A549 (cell line): ENCODE results near the gene AK3. TPM values are rescaled to one million over a fixed set of nuclear protein-coding genes. Genes with fewer than 3 reads are reported as not detected.

Experiments
- ATAC-seq, 2 experiments: fragments of 200-7000 bp in 1 of 2; fragments of >200 bp in 1 of 2; cut with Nextera tagmentation in 1 of 2; cut with Tn5 transposase in 1 of 2; 3 replicates each; pipeline versions ENCODE4 v1.8.0 to v1.9.1; 2018 to 2020; ENCODE audit warnings: mild to moderate bottlenecking in 1 of 2, moderate library complexity in 1 of 2
- CTCF ChIA-PET: fragments of 300-600 bp; sonication (Branson Sonifier 250); formaldehyde crosslinking; extraction: SDS; loops from one replicate; lab custom pipeline; 2021; ENCODE audit warnings: antibody characterized with exemption, inconsistent platforms; lab: Yijun Ruan, JAX
- POLR2A ChIA-PET: fragments of 350-600 bp; formaldehyde crosslinking; extraction: SDS; loops from one replicate; lab custom pipeline; 2021; ENCODE audit warnings: antibody characterized with exemption, inconsistent platforms; lab: Yijun Ruan, JAX
- DNase-seq, 2 experiments: peaks; one replicate each; pipeline versions ENCODE4 v3.0.0 to v3.0.0-alpha.2; 2011 to 2016; ENCODE audit warnings: low read depth in 1 of 2, low spot score in 1 of 2
- FAIRE-seq: peaks from 2 replicates; lab custom pipeline; 2011; peaks lifted over from hg19 to GRCh38; lab: Jason Lieb, UNC
- H3K27ac ChIP-seq, 2 experiments: fragments of >200 bp; sonication (Bioruptor Twin); formaldehyde crosslinking; 3 replicates each; pipeline ENCODE4 v1.5.1; 2016 to 2017
- H3K4me1 ChIP-seq: fragments of >200 bp; sonication (Bioruptor Twin); formaldehyde crosslinking; 3 replicates; pipeline ENCODE4 v1.6.1; 2016
- H3K4me2 ChIP-seq: fragments of >200 bp; sonication (Bioruptor Twin); formaldehyde crosslinking; 3 replicates; pipeline ENCODE4 v1.6.1; 2016
- H3K4me3 ChIP-seq: fragments of >200 bp; sonication (Bioruptor Twin); formaldehyde crosslinking; 3 replicates; pipeline ENCODE4 v1.5.1; 2016
- H3K9me3 ChIP-seq: fragments of >200 bp; sonication (Bioruptor Twin); formaldehyde crosslinking; 3 replicates; pipeline ENCODE4 v1.6.1; 2016
- BCL3 ChIP-seq: fragments of >200 bp; sonication (Bioruptor Twin); formaldehyde crosslinking; IDR thresholded peaks from 3 replicates; pipeline ENCODE4 v1.6.1; 2016
- CBX2 ChIP-seq: fragments of 200-600 bp; sonication (generic); IDR thresholded peaks from 2 replicates; pipeline ENCODE4 v1.6.1; 2016; ENCODE audit warnings: low read depth, mild to moderate bottlenecking, borderline replicate concordance
- CBX8 ChIP-seq: fragments of 200-600 bp; sonication (generic); IDR thresholded peaks from 2 replicates; pipeline ENCODE4 v1.6.1; 2016
- CHD2 ChIP-seq: fragments of 150-350 bp; IDR thresholded peaks from 2 replicates; pipeline ENCODE4 v1.6.1; 2014; ENCODE audit warnings: low read length; ENCODE audit not compliant: partially characterized antibody
- CTCF ChIP-seq: fragments of >200 bp; sonication (Bioruptor Twin); formaldehyde crosslinking; IDR thresholded peaks from 3 replicates; pipeline ENCODE4 v1.5.1; 2016
- EHMT2 ChIP-seq: fragments of 200-600 bp; sonication (generic); IDR thresholded peaks from 2 replicates; pipeline ENCODE4 v1.6.1; 2016; ENCODE audit warnings: antibody characterized with exemption, low read depth, mild to moderate bottlenecking, moderate library complexity
- EP300 ChIP-seq, 2 experiments: fragments of >200 bp; sonication (Bioruptor Twin); formaldehyde crosslinking; IDR thresholded peaks; 2 replicates in 1 of 2; 3 replicates in 1 of 2; pipeline ENCODE4 v1.6.1; 2016 to 2017
- ESRRA ChIP-seq: fragments of 150-350 bp; IDR thresholded peaks from 2 replicates; pipeline ENCODE4 v1.6.1; 2014; ENCODE audit warnings: mild to moderate bottlenecking, low read length, borderline replicate concordance
- FOXS1 ChIP-seq: fragments of 250-450 bp; sonication (Bioruptor Pico); IDR thresholded peaks from 2 replicates; pipeline ENCODE4 v1.5.0; 2020; ENCODE audit warnings: mild to moderate bottlenecking, moderate library complexity
- GATA3 ChIP-seq: IDR thresholded peaks from 2 replicates; pipeline ENCODE4 v1.6.1; 2012; ENCODE audit warnings: borderline replicate concordance
- HDAC2 ChIP-seq: fragments of 200-600 bp; sonication (generic); IDR thresholded peaks from 2 replicates; pipeline ENCODE4 v1.6.1; 2016
- HES2 ChIP-seq: fragments of >200 bp; sonication (Bioruptor Twin); formaldehyde crosslinking; IDR thresholded peaks from 2 replicates; pipeline ENCODE4 v1.6.1; 2016
- HEYL ChIP-seq: fragments of 250-450 bp; sonication (Bioruptor Pico); IDR thresholded peaks from 2 replicates; pipeline ENCODE4 v1.8.0; 2021; ENCODE audit warnings: mild to moderate bottlenecking, moderate library complexity
- HOXB13 ChIP-seq: fragments of 250-450 bp; sonication (Bioruptor Pico); IDR thresholded peaks from 2 replicates; pipeline ENCODE4 v1.5.0; 2020; ENCODE audit warnings: low read depth, mild to moderate bottlenecking, moderate library complexity
- HOXB5 ChIP-seq: fragments of 250-450 bp; sonication (Bioruptor Pico); IDR thresholded peaks from 2 replicates; pipeline ENCODE4 v1.5.0; 2020; ENCODE audit warnings: mild to moderate bottlenecking, moderate library complexity
- KDM1A ChIP-seq: fragments of 200-600 bp; sonication (generic); IDR thresholded peaks from 2 replicates; pipeline ENCODE4 v1.6.1; 2016; ENCODE audit warnings: low read depth, mild to moderate bottlenecking
- MAZ ChIP-seq: fragments of 150-350 bp; IDR thresholded peaks from 2 replicates; pipeline ENCODE4 v1.6.1; 2014; ENCODE audit warnings: antibody characterized with exemption, low read depth, low read length, borderline replicate concordance
- NFE2L2 ChIP-seq: fragments of 150-350 bp; conservative IDR thresholded peaks from 2 replicates; pipeline ENCODE4 v1.6.1; 2014; ENCODE audit warnings: low read length
- NPAS2 ChIP-seq: fragments of 250-450 bp; sonication (Bioruptor Pico); IDR thresholded peaks from 2 replicates; pipeline ENCODE4 v1.8.0; 2022; ENCODE audit warnings: mild to moderate bottlenecking, moderate library complexity, borderline replicate concordance
- NR3C1 ChIP-seq: fragments of >200 bp; sonication (Bioruptor Twin); formaldehyde crosslinking; IDR thresholded peaks from 3 replicates; pipeline ENCODE4 v1.6.1; 2017
- PBX3 ChIP-seq: IDR thresholded peaks from 2 replicates; pipeline ENCODE4 v1.6.1; 2012
- PHF8 ChIP-seq: fragments of 200-600 bp; sonication (generic); IDR thresholded peaks from 2 replicates; pipeline ENCODE4 v1.6.1; 2016; ENCODE audit warnings: low read depth, mild to moderate bottlenecking, antibody characterized with exemption, moderate library complexity, borderline replicate concordance
- POLR2A ChIP-seq: IDR thresholded peaks from 2 replicates; pipeline ENCODE4 v1.6.1; 2012; ENCODE audit warnings: mild to moderate bottlenecking, low read length
- RCOR1 ChIP-seq: fragments of 150-350 bp; IDR thresholded peaks from 2 replicates; pipeline ENCODE4 v1.6.1; 2014; ENCODE audit warnings: antibody characterized with exemption, low read length, low read depth
- RFX5 ChIP-seq: fragments of 450-650 bp; IDR thresholded peaks from 2 replicates; pipeline ENCODE4 v1.7.1; 2014; ENCODE audit warnings: antibody characterized with exemption, mild to moderate bottlenecking, moderate library complexity
- RNF2 ChIP-seq: fragments of 200-600 bp; sonication (generic); IDR thresholded peaks from 2 replicates; pipeline ENCODE4 v1.6.1; 2016; ENCODE audit warnings: low read depth, mild to moderate bottlenecking, antibody characterized with exemption, moderate library complexity, borderline replicate concordance
- SMC3 ChIP-seq: fragments of >200 bp; sonication (Bioruptor Twin); formaldehyde crosslinking; IDR thresholded peaks from 3 replicates; pipeline ENCODE4 v1.6.1; 2018; ENCODE audit warnings: inconsistent platforms
- TFCP2L1 ChIP-seq: fragments of 250-450 bp; sonication (Bioruptor Pico); IDR thresholded peaks from 2 replicates; pipeline ENCODE4 v1.5.0; 2021; ENCODE audit warnings: mild to moderate bottlenecking
- USF2 ChIP-seq: fragments of 450-650 bp; IDR thresholded peaks from 2 replicates; pipeline ENCODE4 v1.6.1; 2014; ENCODE audit warnings: antibody characterized with exemption
- ZNF302 ChIP-seq: fragments of 250-450 bp; sonication (Bioruptor Pico); IDR thresholded peaks from 2 replicates; pipeline ENCODE4 v1.9.0; 2021; ENCODE audit warnings: inconsistent platforms, mild to moderate bottlenecking, moderate library complexity
- WGBS: methylation state at CpG from one replicate; pipeline ENCODE4 v1.1.6; 2017; ENCODE audit errors: missing lambda C conversion rate; 5-methylcytosine and 5-hydroxymethylcytosine counted together
- polyA plus RNA-seq, 4 experiments: library from polyadenylated mRNA; depleted of rRNA in 3 of 4; stranded (reverse); fragments of >200 nt; fragmentation: RNase III in 1 of 4; extraction: RNeasy Plus Mini Kit Qiagen cat#74134 plus additional on column Dnase treatment in 1 of 4; gene quantifications; 2 replicates in 3 of 4; 3 replicates in 1 of 4; pipeline ENCODE4 v1.2.3, GENCODE V29; 2011 to 2017
- TF ChIP-seq, protein P1 (sequence below): fragments of 150-350 bp; IDR thresholded peaks from 2 replicates; pipeline ENCODE4 v1.6.1; 2014; ENCODE audit warnings: low read depth, mild to moderate bottlenecking, low read length
- TF ChIP-seq, protein P2 (sequence below): IDR thresholded peaks from 2 replicates; pipeline ENCODE4 v1.6.1; 2012
- TF ChIP-seq, protein P3 (sequence below): fragments of 250-450 bp; sonication (Bioruptor Pico); IDR thresholded peaks from 2 replicates; pipeline ENCODE4 v1.5.0; 2021; ENCODE audit warnings: mild to moderate bottlenecking, moderate library complexity, borderline replicate concordance

AK3 gene
- polyA plus RNA-seq, 2 of the 4 experiments (the other 2 are of a cell fraction) = 51.0 to 83.0 TPM

DNA sequence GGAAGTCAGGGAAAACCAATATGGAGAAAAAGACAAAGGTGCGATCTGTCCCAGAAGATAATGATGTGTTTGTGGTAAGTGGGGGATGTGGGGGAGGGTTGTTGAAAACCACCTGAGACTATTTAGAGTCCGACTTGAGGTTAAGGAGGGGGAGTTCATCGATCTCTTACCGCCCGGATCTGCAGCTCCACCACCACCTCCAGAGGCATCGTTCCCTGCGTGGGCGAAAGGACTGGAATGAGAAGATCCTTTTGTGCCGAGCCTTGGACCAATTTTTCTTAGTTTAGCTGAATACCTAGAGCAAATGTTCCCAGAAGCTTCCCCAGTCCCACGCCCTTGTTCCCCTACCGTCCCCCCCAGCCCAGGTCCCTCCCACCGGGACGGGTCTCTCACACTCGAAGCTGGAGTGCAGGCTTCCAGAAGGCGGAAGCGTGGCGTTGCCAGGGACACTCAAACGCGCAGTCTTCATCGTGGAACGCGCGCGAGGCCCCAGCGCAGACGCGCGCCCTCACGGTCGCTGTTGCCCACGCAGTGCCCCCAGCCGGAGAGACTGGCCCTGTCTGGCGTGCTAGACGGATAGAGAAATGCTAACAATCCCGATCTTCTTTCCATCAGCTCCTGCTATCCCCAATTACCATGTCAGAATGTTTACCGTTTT lies 74.8 kb downstream of the AK3 start, which contains the start of gene SPATA6L:
SPATA6L (minus strand) TSS at position 439 of the 658 bp plus-strand sequence; CDS start at position 209, 230 bp downstream.
- ChIA-PET POLR2A (interaction anchor here (0.6 to 3.8 kb wide), 7 partner anchors 10 to 319 kb away, joined by 3 to 37 read pairs (median 4); partner anchors contain the start of genes AK3, CDC37L1 and JAK2), CTCF (interaction anchor here (0.9 to 5.5 kb wide), 7 partner anchors 10 to 300 kb away, joined by 3 to 37 read pairs (median 4); partner anchors contain the start of gene AK3)
- peak within 1 kb of the TSS; percentile 98 for H3K4me2 ChIP-seq
- H3K9me3 ChIP-seq = no peaks in the 10 kb centered on the region
- H3K27ac ChIP-seq = peak within 1 kb of the TSS; percentile 75 to 87
- WGBS = 1% methylated on average over 21 of the region's 36 CpGs
- peaks cover 36% of the 10 kb centered on the region for H3K4me1 ChIP-seq
- ATAC-seq (peak; percentile 59 to 62), FAIRE-seq (no peak), DNase-seq (peak; percentile 63)
- H3K4me3 ChIP-seq = peak within 1 kb of the TSS; percentile 46
- TF ChIP-seq EP300 (IDR thresholded peaks at IDR 0.05) = no peak
- TF ChIP-seq CBX2 = no peak
- TF ChIP-seq, protein P1, sequence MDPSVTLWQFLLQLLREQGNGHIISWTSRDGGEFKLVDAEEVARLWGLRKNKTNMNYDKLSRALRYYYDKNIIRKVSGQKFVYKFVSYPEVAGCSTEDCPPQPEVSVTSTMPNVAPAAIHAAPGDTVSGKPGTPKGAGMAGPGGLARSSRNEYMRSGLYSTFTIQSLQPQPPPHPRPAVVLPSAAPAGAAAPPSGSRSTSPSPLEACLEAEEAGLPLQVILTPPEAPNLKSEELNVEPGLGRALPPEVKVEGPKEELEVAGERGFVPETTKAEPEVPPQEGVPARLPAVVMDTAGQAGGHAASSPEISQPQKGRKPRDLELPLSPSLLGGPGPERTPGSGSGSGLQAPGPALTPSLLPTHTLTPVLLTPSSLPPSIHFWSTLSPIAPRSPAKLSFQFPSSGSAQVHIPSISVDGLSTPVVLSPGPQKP = no peak
- TF ChIP-seq, protein P2, sequence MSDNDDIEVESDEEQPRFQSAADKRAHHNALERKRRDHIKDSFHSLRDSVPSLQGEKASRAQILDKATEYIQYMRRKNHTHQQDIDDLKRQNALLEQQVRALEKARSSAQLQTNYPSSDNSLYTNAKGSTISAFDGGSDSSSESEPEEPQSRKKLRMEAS = peak; percentile 91
- TF ChIP-seq RNF2 = no peak
- TF ChIP-seq POLR2A = peak; percentile 72
- no peak for TF ChIP-seq RCOR1
- TF ChIP-seq PBX3 = no peak
- peak; percentile 15; the same call in 1 of the 3 replicates for TF ChIP-seq CTCF
- TF ChIP-seq HOXB5 = no peak
- peak; percentile 14; the same call in 1 of the 3 replicates for TF ChIP-seq SMC3
- TF ChIP-seq EHMT2 = no peak
- TF ChIP-seq NR3C1 = no peak
- TF ChIP-seq ZNF302 (CRISPR knock-in tag) = no peak
- TF ChIP-seq HDAC2 = no peak
- TF ChIP-seq, protein P3, sequence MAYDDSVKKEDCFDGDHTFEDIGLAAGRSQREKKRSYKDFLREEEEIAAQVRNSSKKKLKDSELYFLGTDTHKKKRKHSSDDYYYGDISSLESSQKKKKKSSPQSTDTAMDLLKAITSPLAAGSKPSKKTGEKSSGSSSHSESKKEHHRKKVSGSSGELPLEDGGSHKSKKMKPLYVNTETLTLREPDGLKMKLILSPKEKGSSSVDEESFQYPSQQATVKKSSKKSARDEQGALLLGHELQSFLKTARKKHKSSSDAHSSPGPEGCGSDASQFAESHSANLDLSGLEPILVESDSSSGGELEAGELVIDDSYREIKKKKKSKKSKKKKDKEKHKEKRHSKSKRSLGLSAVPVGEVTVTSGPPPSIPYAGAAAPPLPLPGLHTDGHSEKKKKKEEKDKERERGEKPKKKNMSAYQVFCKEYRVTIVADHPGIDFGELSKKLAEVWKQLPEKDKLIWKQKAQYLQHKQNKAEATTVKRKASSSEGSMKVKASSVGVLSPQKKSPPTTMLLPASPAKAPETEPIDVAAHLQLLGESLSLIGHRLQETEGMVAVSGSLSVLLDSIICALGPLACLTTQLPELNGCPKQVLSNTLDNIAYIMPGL = no peak
- no peak for TF ChIP-seq HEYL
- TF ChIP-seq RFX5 = no peak
- TF ChIP-seq MAZ = no peak
- TF ChIP-seq CHD2 = no peak
- TF ChIP-seq PHF8 = 0 out of 2 replicates have a peak, but pooled peaks have one; percentile 21
- TF ChIP-seq USF2 = no peak
- no peak for TF ChIP-seq HOXB13 (CRISPR knock-in tag)
- TF ChIP-seq FOXS1 (CRISPR knock-in tag) = no peak
- TF ChIP-seq CBX8 = no peak
- no peak for TF ChIP-seq KDM1A
- no peak for TF ChIP-seq HES2
- TF ChIP-seq NFE2L2 = no peak
- 0 out of 3 replicates have a peak, but pooled peaks have one; percentile 34 for TF ChIP-seq BCL3
- TF ChIP-seq TFCP2L1 = no peak
- no peak for TF ChIP-seq ESRRA
- no peak for TF ChIP-seq NPAS2 (CRISPR knock-in tag)
- no peak for TF ChIP-seq GATA3
